HEK293 (cell line): ENCODE data around the gene CLEC16A.

Experiments used
- CTCF ChIA-PET: fragments of 350-600 bp; formaldehyde crosslinking; extraction: SDS; loops from one replicate; lab custom pipeline; 2021; ENCODE audit warnings: antibody characterized with exemption; lab: Yijun Ruan, JAX
- POLR2A ChIA-PET: fragments of 300-600 bp; formaldehyde crosslinking; extraction: SDS; loops from one replicate; lab custom pipeline; 2020; ENCODE audit warnings: antibody characterized with exemption, inconsistent platforms; lab: Yijun Ruan, JAX
- H3K27ac ChIP-seq: fragments of 200-500 bp; sonication (Bioruptor generic); 2 replicates; pipeline ENCODE4 v1.5.1; 2014; ENCODE audit warnings: low read depth, low read length, control low read depth, inconsistent platforms; ENCODE audit errors: extremely low read depth
- H3K36me3 ChIP-seq, 2 experiments: fragments of 200-500 bp in 1 of 2; sonication (Bioruptor generic) in 1 of 2; 1 replicate in 1 of 2; 2 replicates in 1 of 2; pipeline ENCODE4 v1.5.1; 2014 to 2017; ENCODE audit warnings: inconsistent platforms in 2 of 2, low read length in 2 of 2; ENCODE audit not compliant: control insufficient read depth in 2 of 2, insufficient read depth in 1 of 2
- H3K4me1 ChIP-seq: fragments of 200-500 bp; sonication (Bioruptor generic); 2 replicates; pipeline ENCODE4 v1.5.1; 2014; ENCODE audit warnings: mild to moderate bottlenecking, low read length, inconsistent platforms; ENCODE audit not compliant: control insufficient read depth, insufficient read depth
- H3K4me3 ChIP-seq: 2 replicates; pipeline ENCODE4 v1.5.1; 2011; ENCODE audit warnings: low read depth, mild to moderate bottlenecking, control low read depth, low read length, moderate library complexity
- H3K9me3 ChIP-seq: fragments of 200-500 bp; sonication (Bioruptor generic); 2 replicates; pipeline ENCODE4 v1.5.1; 2014; ENCODE audit warnings: low read depth, low read length, inconsistent platforms; ENCODE audit not compliant: control insufficient read depth, insufficient read depth
- FEZF1 ChIP-seq: fragments of 450-650 bp; formaldehyde crosslinking; IDR thresholded peaks from 2 replicates; pipeline ENCODE4 v1.5.1; 2016; ENCODE audit warnings: missing biosample characterization, missing genetic modification characterization
- GLI4 ChIP-seq: fragments of 450-650 bp; formaldehyde crosslinking; IDR thresholded peaks from 2 replicates; pipeline ENCODE4 v1.5.1; 2016; ENCODE audit warnings: missing biosample characterization, missing genetic modification characterization
- HOXC10 ChIP-seq: sonication (generic); formaldehyde crosslinking; IDR thresholded peaks from 2 replicates; pipeline ENCODE4 v1.8.1; 2023; ENCODE audit warnings: mild to moderate bottlenecking, missing genetic modification reagents
- KLF8 ChIP-seq: fragments of 450-650 bp; formaldehyde crosslinking; IDR thresholded peaks from 2 replicates; pipeline ENCODE4 v1.5.1; 2016; ENCODE audit warnings: missing biosample characterization, missing genetic modification characterization
- MYNN ChIP-seq: fragments of 450-650 bp; formaldehyde crosslinking; IDR thresholded peaks from 2 replicates; pipeline ENCODE4 v1.5.1; 2016; ENCODE audit warnings: missing biosample characterization, missing genetic modification characterization, borderline replicate concordance
- MZF1 ChIP-seq: fragments of 450-650 bp; formaldehyde crosslinking; IDR thresholded peaks from 2 replicates; pipeline ENCODE4 v1.5.1; 2017; ENCODE audit warnings: missing biosample characterization, missing genetic modification characterization, borderline replicate concordance
- PRDM4 ChIP-seq: fragments of 450-650 bp; formaldehyde crosslinking; IDR thresholded peaks from 2 replicates; pipeline ENCODE4 v1.5.1; 2017; ENCODE audit warnings: missing biosample characterization, missing genetic modification characterization
- SALL2 ChIP-seq: fragments of 450-650 bp; formaldehyde crosslinking; IDR thresholded peaks from 2 replicates; pipeline ENCODE4 v1.5.0; 2017; ENCODE audit warnings: missing biosample characterization, mild to moderate bottlenecking, missing genetic modification characterization, borderline replicate concordance
- YY1 ChIP-seq: fragments of 450-650 bp; formaldehyde crosslinking; IDR thresholded peaks from 2 replicates; pipeline ENCODE4 v1.5.1; 2018; ENCODE audit warnings: missing biosample characterization, missing genetic modification characterization
- ZNF112 ChIP-seq: fragments of 450-650 bp; formaldehyde crosslinking; IDR thresholded peaks from 2 replicates; pipeline ENCODE4 v1.5.0; 2017; ENCODE audit warnings: missing biosample characterization, missing genetic modification characterization
- ZNF202 ChIP-seq: fragments of 450-650 bp; formaldehyde crosslinking; IDR thresholded peaks from 2 replicates; pipeline ENCODE4 v1.5.1; 2016; ENCODE audit warnings: missing biosample characterization, missing genetic modification characterization, borderline replicate concordance
- ZNF26 ChIP-seq: fragments of 450-650 bp; formaldehyde crosslinking; IDR thresholded peaks from 2 replicates; pipeline ENCODE4 v1.5.1; 2016; ENCODE audit warnings: missing biosample characterization, missing genetic modification characterization
- ZNF354C ChIP-seq: fragments of 450-650 bp; formaldehyde crosslinking; IDR thresholded peaks from 2 replicates; pipeline ENCODE4 v1.5.1; 2016; ENCODE audit warnings: missing biosample characterization, missing genetic modification characterization, low read depth, borderline replicate concordance
- ZNF37A ChIP-seq: fragments of 450-650 bp; IDR thresholded peaks from 2 replicates; pipeline ENCODE4 v1.5.1; 2018; ENCODE audit warnings: missing biosample characterization, missing genetic modification characterization
- ZNF473 ChIP-seq: fragments of 450-650 bp; formaldehyde crosslinking; IDR thresholded peaks from 2 replicates; pipeline ENCODE4 v1.5.1; 2017; ENCODE audit warnings: missing biosample characterization, missing genetic modification characterization
- ZNF48 ChIP-seq: fragments of 450-650 bp; formaldehyde crosslinking; IDR thresholded peaks from 2 replicates; pipeline ENCODE4 v1.5.1; 2016; ENCODE audit warnings: missing biosample characterization, missing genetic modification characterization
- ZNF654 ChIP-seq: fragments of 450-650 bp; formaldehyde crosslinking; IDR thresholded peaks from 2 replicates; pipeline ENCODE4 v1.5.1; 2016; ENCODE audit warnings: low read depth, missing biosample characterization, missing genetic modification characterization
- ZNF830 ChIP-seq: fragments of 450-650 bp; IDR thresholded peaks from 2 replicates; pipeline ENCODE4 v1.5.0; 2018; ENCODE audit warnings: missing biosample characterization, missing genetic modification characterization, low read depth, mild to moderate bottlenecking, moderate library complexity
- TF ChIP-seq, protein P1 (sequence below): fragments of 450-650 bp; formaldehyde crosslinking; IDR thresholded peaks from 2 replicates; pipeline ENCODE4 v1.5.1; 2016; ENCODE audit warnings: missing biosample characterization, missing genetic modification characterization
- TF ChIP-seq, protein P2 (sequence below): fragments of 450-650 bp; formaldehyde crosslinking; IDR thresholded peaks from 2 replicates; pipeline ENCODE4 v1.5.1; 2016; ENCODE audit warnings: missing biosample characterization, missing genetic modification characterization, borderline replicate concordance

The CLEC16A gene

DNA sequence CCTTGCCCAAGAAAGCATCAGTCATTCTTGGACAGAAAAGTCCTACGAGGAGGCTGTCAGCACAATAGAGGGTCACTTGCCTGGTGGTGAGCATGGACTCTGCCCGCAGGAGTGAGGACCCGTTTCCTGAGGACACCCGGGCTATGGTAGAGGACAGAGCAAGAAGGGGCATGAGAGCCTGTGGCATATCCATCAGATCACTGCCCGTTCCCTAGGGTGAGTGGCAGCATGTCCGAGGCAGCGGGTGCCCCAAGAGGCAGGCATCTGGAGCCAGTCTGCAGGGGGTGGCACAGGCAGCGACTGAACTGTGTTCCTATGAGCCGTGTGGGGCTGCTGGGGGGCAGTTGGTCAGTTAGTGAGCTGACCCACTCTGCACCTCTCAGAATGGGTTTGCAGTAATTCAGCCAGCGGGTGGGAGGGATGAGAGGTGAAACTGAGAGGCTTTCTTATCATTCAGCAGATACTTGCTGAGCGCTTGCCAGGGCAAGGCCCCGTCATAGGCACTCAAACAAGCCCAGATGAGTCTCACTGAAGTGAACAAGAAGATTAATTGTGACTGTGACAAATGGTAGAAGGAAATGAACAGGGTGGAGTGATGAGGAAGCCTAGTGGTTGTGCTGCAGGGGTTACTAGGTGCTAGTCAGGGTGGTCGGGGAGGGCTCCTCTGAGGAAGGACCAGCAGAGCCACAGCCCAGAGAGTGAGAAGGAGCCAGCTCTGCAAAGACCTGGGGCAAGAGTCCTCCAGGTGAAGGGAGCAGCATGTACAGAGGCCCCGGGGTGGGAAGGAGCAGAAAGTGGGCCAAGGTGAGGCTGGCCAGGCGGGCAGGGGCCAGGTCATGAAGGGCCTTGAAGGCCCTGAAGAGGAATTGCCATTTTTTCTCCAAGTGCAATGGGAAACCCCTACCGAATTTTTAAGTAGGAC lies 87.9 kb downstream of the CLEC16A start:
- Histone ChIP-seq H3K4me1 (no peaks in the 10 kb centered on the region; the same call in 1 of the 2 replicates), H3K36me3 (peaks cover 0 to 32% of the 10 kb centered on the region in 2 experiments; a peak in 1 of 3 replicates), H3K4me3 (no peak overlapping the region), H3K9me3 (no peaks in the 10 kb centered on the region), H3K27ac (no peak overlapping the region)
- TF ChIP-seq PRDM4 (tag by site-specific recombination), result no peak
- TF ChIP-seq ZNF654 (tag by site-specific recombination), result no peak
- TF ChIP-seq ZNF473 (tag by site-specific recombination), result no peak
- TF ChIP-seq YY1 (tag by site-specific recombination), result no peak
- no peak for TF ChIP-seq HOXC10
- TF ChIP-seq, protein P1, sequence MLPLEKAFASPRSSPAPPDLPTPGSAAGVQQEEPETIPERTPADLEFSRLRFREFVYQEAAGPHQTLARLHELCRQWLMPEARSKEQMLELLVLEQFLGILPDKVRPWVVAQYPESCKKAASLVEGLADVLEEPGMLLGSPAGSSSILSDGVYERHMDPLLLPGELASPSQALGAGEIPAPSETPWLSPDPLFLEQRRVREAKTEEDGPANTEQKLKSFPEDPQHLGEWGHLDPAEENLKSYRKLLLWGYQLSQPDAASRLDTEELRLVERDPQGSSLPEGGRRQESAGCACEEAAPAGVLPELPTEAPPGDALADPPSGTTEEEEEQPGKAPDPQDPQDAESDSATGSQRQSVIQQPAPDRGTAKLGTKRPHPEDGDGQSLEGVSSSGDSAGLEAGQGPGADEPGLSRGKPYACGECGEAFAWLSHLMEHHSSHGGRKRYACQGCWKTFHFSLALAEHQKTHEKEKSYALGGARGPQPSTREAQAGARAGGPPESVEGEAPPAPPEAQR, result no peak
- TF ChIP-seq ZNF112 (tag by site-specific recombination), result no peak
- TF ChIP-seq ZNF37A (tag by site-specific recombination), result no peak
- TF ChIP-seq FEZF1 (tag by site-specific recombination), result no peak
- TF ChIP-seq GLI4 (tag by site-specific recombination), result no peak
- TF ChIP-seq ZNF48 (tag by site-specific recombination), result no peak
- no peak for TF ChIP-seq ZNF202 (tag by site-specific recombination)
- TF ChIP-seq, protein P2, sequence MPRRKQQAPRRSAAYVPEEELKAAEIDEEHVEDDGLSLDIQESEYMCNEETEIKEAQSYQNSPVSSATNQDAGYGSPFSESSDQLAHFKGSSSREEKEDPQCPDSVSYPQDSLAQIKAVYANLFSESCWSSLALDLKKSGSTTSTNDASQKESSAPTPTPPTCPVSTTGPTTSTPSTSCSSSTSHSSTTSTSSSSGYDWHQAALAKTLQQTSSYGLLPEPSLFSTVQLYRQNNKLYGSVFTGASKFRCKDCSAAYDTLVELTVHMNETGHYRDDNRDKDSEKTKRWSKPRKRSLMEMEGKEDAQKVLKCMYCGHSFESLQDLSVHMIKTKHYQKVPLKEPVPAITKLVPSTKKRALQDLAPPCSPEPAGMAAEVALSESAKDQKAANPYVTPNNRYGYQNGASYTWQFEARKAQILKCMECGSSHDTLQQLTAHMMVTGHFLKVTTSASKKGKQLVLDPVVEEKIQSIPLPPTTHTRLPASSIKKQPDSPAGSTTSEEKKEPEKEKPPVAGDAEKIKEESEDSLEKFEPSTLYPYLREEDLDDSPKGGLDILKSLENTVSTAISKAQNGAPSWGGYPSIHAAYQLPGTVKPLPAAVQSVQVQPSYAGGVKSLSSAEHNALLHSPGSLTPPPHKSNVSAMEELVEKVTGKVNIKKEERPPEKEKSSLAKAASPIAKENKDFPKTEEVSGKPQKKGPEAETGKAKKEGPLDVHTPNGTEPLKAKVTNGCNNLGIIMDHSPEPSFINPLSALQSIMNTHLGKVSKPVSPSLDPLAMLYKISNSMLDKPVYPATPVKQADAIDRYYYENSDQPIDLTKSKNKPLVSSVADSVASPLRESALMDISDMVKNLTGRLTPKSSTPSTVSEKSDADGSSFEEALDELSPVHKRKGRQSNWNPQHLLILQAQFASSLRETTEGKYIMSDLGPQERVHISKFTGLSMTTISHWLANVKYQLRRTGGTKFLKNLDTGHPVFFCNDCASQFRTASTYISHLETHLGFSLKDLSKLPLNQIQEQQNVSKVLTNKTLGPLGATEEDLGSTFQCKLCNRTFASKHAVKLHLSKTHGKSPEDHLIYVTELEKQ, result no peak
- TF ChIP-seq ZNF354C (tag by site-specific recombination), result no peak
- no peak for TF ChIP-seq SALL2 (tag by site-specific recombination)
- TF ChIP-seq MYNN (tag by site-specific recombination), result no peak
- TF ChIP-seq MZF1 (tag by site-specific recombination), result no peak
- no peak for TF ChIP-seq KLF8
- no peak for TF ChIP-seq ZNF830 (tag by site-specific recombination)
- no peak for TF ChIP-seq ZNF26 (tag by site-specific recombination)
- ChIA-PET POLR2A (no interaction called here), CTCF (no interaction called here)
